GM23248 (cell line): ENCODE data around the gene BTBD19.

ENCODE experiments used
- EZH2 ChIP-seq: fragments of 200-600 bp; sonication (generic); IDR thresholded peaks from 2 replicates; pipeline ENCODE4 v1.6.1; 2018; ENCODE audit warnings: antibody characterized with exemption, mild to moderate bottlenecking; ENCODE audit not compliant: insufficient read depth, poor library complexity, severe bottlenecking
- EZH2phosphoT487 ChIP-seq: fragments of 200-600 bp; sonication (generic); IDR thresholded peaks from 2 replicates; pipeline ENCODE4 v1.6.1; 2018; ENCODE audit warnings: antibody characterized with exemption, moderate library complexity, mild to moderate bottlenecking, low read depth; ENCODE audit not compliant: insufficient read depth

DNA sequence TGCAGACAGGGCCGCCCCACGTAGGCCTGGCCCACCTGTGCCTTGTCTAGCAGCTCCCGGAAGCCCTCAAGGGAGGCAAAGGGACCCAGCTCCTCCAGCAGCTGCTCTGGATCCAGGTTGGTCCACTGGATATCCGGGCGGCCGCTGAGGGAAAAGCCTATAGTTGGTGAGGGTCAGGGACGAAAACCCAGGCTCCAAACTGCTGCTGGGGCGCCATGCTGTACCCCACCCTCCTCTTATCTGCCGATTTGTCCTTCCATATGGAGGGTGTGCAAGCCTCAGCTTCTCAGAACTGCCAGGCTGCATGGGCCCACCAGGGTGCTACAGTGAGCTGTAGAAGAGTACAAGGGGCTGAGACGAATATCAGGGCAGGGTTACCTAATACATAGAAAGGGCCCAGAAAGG lies 22.6 kb downstream of the BTBD19 start:
- TF ChIP-seq EZH2phosphoT487 (no peak), EZH2 (no peak)
